ENCODE measurements around the gene ZACN.

DNA sequence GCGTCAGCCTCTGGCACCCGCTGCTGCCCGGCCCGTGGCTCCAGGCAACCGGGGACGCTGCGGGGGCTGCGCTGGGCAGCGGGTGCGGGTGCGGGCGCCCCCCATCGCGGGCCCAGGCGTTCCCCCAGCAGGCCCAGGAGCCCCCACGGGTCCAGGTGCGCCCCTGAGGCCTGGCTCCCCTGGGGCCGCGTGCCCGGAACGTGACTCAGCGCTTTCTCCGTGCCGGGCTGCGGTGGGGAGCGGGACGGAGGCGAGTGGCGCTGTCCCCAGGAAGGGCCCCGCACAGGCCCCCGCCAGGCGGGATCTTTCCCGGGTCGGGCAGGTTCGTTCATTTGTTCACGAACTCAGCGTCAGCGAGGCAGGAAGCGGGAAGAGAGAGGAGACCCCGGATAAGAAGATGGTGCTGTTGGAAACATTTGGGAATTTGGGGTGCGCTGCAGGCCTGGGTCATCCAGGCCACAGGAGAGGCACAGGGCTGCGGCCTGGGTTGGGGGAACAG lies 43.0 kb downstream of the ZACN start:
- TF ChIP-seq POLR2A (IDR thresholded peaks at IDR 0.05) = no peak
- TF ChIP-seq, protein P1, sequence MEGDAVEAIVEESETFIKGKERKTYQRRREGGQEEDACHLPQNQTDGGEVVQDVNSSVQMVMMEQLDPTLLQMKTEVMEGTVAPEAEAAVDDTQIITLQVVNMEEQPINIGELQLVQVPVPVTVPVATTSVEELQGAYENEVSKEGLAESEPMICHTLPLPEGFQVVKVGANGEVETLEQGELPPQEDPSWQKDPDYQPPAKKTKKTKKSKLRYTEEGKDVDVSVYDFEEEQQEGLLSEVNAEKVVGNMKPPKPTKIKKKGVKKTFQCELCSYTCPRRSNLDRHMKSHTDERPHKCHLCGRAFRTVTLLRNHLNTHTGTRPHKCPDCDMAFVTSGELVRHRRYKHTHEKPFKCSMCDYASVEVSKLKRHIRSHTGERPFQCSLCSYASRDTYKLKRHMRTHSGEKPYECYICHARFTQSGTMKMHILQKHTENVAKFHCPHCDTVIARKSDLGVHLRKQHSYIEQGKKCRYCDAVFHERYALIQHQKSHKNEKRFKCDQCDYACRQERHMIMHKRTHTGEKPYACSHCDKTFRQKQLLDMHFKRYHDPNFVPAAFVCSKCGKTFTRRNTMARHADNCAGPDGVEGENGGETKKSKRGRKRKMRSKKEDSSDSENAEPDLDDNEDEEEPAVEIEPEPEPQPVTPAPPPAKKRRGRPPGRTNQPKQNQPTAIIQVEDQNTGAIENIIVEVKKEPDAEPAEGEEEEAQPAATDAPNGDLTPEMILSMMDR (IDR thresholded peaks at IDR 0.05) = no peak

Data from esophagus squamous epithelium (tissue), 4 donors.